22Rv1 (cell line): ENCODE data around the gene FAM135A.

ENCODE experiments used
- ZFX ChIP-seq: fragments of 450-650 bp; IDR thresholded peaks from 2 replicates; pipeline ENCODE4 v1.6.1; 2017; ENCODE audit warnings: antibody characterized with exemption, borderline replicate concordance
- TF ChIP-seq, protein P1 (sequence below): fragments of 450-650 bp; IDR thresholded peaks from 2 replicates; pipeline ENCODE4 v1.5.1; 2017; ENCODE audit warnings: mild to moderate bottlenecking

DNA sequence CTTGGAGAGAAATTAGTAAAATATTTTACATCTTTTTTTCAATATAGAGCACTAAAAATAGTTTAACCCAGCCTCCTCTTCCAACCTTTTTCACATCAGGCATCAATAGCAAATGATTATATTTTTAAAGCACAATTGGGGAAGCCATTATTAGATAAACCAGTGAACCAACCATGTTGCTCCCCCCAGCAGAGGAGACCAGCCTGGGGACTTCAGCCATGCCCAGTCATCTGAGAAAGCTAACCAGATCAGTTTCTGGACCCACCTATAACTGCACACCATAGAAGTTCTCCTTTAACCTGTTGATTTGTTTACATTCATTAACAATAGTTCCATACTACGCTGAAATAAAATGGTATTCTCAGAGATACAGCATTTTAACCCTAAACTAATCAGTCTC is 139.7 kb downstream of the FAM135A start:
- TF ChIP-seq, protein P1, sequence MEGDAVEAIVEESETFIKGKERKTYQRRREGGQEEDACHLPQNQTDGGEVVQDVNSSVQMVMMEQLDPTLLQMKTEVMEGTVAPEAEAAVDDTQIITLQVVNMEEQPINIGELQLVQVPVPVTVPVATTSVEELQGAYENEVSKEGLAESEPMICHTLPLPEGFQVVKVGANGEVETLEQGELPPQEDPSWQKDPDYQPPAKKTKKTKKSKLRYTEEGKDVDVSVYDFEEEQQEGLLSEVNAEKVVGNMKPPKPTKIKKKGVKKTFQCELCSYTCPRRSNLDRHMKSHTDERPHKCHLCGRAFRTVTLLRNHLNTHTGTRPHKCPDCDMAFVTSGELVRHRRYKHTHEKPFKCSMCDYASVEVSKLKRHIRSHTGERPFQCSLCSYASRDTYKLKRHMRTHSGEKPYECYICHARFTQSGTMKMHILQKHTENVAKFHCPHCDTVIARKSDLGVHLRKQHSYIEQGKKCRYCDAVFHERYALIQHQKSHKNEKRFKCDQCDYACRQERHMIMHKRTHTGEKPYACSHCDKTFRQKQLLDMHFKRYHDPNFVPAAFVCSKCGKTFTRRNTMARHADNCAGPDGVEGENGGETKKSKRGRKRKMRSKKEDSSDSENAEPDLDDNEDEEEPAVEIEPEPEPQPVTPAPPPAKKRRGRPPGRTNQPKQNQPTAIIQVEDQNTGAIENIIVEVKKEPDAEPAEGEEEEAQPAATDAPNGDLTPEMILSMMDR, result no peak
- no peak for TF ChIP-seq ZFX
